HCT116 (cell line): ENCODE data around the gene GRK5. TPM values are rescaled to one million over a fixed set of nuclear protein-coding genes. Genes with fewer than 3 reads are reported as not detected.

Experiments
- ATAC-seq: fragments of 200-7000 bp; cut with Tn5 transposase; 2 replicates; pipeline ENCODE4 v1.9.1; 2020; ENCODE audit warnings: mild to moderate bottlenecking, moderate library complexity
- BruUV-seq: library from RNA; stranded (reverse); fragments of 400-500 nt; replicated peaks from 2 replicates; lab custom pipeline; 2021; lab: Mats Ljungman, UMichigan
- CTCF ChIA-PET: fragments of 300-600 bp; sonication (Branson Sonifier 250); formaldehyde crosslinking; loops from one replicate; lab custom pipeline; 2021; ENCODE audit warnings: antibody characterized with exemption; lab: Charles Lee
- POLR2A ChIA-PET: fragments of 300-600, 350-600 bp; sonication (Branson Sonifier 250); formaldehyde crosslinking; loops from one replicate; lab custom pipeline; 2021; ENCODE audit warnings: antibody characterized with exemption; lab: Charles Lee
- RAD21 ChIA-PET, 2 experiments: fragments of 300-600 bp; sonication (Branson Sonifier 250); formaldehyde crosslinking; loops; one replicate each; lab custom pipeline; 2023; ENCODE audit warnings: low total read pairs in 2 of 2; ENCODE audit not compliant: uncharacterized antibody in 2 of 2, unreplicated experiment in 2 of 2, low non-redundant PET in 1 of 2; lab: Charles Lee
- DNase-seq: peaks from one replicate; pipeline ENCODE4 v3.0.0-alpha.2; 2010; ENCODE audit warnings: low read depth, low spot score
- H2AFZ ChIP-seq: fragments of 200-600 bp; shearing (Covaris generic), sonication (generic); 2 replicates; pipeline ENCODE4 v1.6.1; 2017; ENCODE audit warnings: low read depth, mixed run types, mixed read lengths, antibody characterized with exemption, low read length; ENCODE audit not compliant: poor library complexity, severe bottlenecking
- H3K27ac ChIP-seq: 2 replicates; pipeline ENCODE4 v1.5.1; 2012; ENCODE audit warnings: low read depth, low read length
- H3K27me3 ChIP-seq: fragments of 200-600 bp; sonication (generic); 2 replicates; pipeline ENCODE4 v1.6.1; 2016; ENCODE audit warnings: mixed run types, low read length, mixed read lengths; ENCODE audit not compliant: insufficient read depth
- H3K36me3 ChIP-seq, 2 experiments: fragments of 200-500 bp in 1 of 2; fragments of 200-600 bp in 1 of 2; sonication (Bioruptor generic) in 1 of 2; sonication (generic) in 1 of 2; 2 replicates each; pipeline versions ENCODE4 v1.5.1 to v1.6.1; 2014 to 2016; ENCODE audit warnings: low read length in 2 of 2, inconsistent platforms in 1 of 2, mixed read lengths in 1 of 2, mixed run types in 1 of 2; ENCODE audit not compliant: insufficient read depth in 2 of 2, control insufficient read depth in 1 of 2
- H3K4me1 ChIP-seq, 2 experiments: fragments of 200-600 bp in 1 of 2; sonication (generic) in 1 of 2; 2 replicates each; pipeline versions ENCODE4 v1.5.1 to v1.6.1; 2012 to 2017; ENCODE audit warnings: low read length in 2 of 2, inconsistent platforms in 1 of 2, mild to moderate bottlenecking in 1 of 2, mixed read lengths in 1 of 2, mixed run types in 1 of 2, moderate library complexity in 1 of 2; ENCODE audit not compliant: insufficient read depth in 2 of 2, control insufficient read depth in 1 of 2
- H3K4me2 ChIP-seq: fragments of 200-600 bp; sonication (generic); 2 replicates; pipeline ENCODE4 v1.6.1; 2017; ENCODE audit warnings: mixed run types, low read length, mixed read lengths
- H3K4me3 ChIP-seq, 2 experiments: fragments of 200-600 bp in 1 of 2; sonication (generic) in 1 of 2; replicated peaks in 1 of 2; 2 replicates each; pipeline ENCODE4 v1.5.1; 2011 to 2016; ENCODE audit warnings: low read length in 2 of 2, control low read depth in 1 of 2, low read depth in 1 of 2, mild to moderate bottlenecking in 1 of 2, mixed read lengths in 1 of 2, mixed run types in 1 of 2
- H3K79me2 ChIP-seq: fragments of 200-600 bp; sonication (generic); 2 replicates; pipeline ENCODE4 v1.6.1; 2017; ENCODE audit warnings: mild to moderate bottlenecking, mixed run types, low read length, moderate library complexity, mixed read lengths; ENCODE audit not compliant: insufficient read depth
- H3K9ac ChIP-seq: fragments of 200-600 bp; sonication (generic); 2 replicates; pipeline ENCODE4 v1.6.1; 2016; ENCODE audit warnings: low read length, mixed read lengths
- H3K9me2 ChIP-seq: fragments of 200-600 bp; sonication (generic), shearing (Covaris generic); 2 replicates; pipeline ENCODE4 v1.6.1; 2017; ENCODE audit warnings: mixed run types, mild to moderate bottlenecking, moderate library complexity; ENCODE audit not compliant: insufficient read depth
- H3K9me3 ChIP-seq, 2 experiments: fragments of 200-500 bp in 1 of 2; fragments of 200-600 bp in 1 of 2; sonication (Bioruptor generic) in 1 of 2; sonication (generic) in 1 of 2; 2 replicates each; pipeline ENCODE4 v1.6.1; 2014 to 2017; ENCODE audit warnings: low read length in 2 of 2, mixed read lengths in 2 of 2, inconsistent platforms in 1 of 2, low read depth in 1 of 2, mild to moderate bottlenecking in 1 of 2, mixed run types in 1 of 2, moderate library complexity in 1 of 2; ENCODE audit not compliant: control insufficient read depth in 1 of 2, insufficient read depth in 1 of 2
- H4K20me1 ChIP-seq: fragments of 200-600 bp; sonication (generic), shearing (Covaris generic); 2 replicates; pipeline ENCODE4 v1.6.1; 2017; ENCODE audit warnings: mixed run types, mild to moderate bottlenecking, moderate library complexity; ENCODE audit not compliant: insufficient read depth
- ATF3 ChIP-seq: IDR thresholded peaks from 2 replicates; pipeline ENCODE4 v1.6.1; 2012
- CBX3 ChIP-seq: IDR thresholded peaks from 2 replicates; pipeline ENCODE4 v1.6.1; 2012; ENCODE audit warnings: low read depth
- CEBPB ChIP-seq: IDR thresholded peaks from 2 replicates; pipeline ENCODE4 v1.6.1; 2012; ENCODE audit warnings: low read depth
- EGR1 ChIP-seq: IDR thresholded peaks from 2 replicates; pipeline ENCODE4 v1.6.1; 2012; ENCODE audit warnings: low read depth
- ELF1 ChIP-seq: IDR thresholded peaks from 2 replicates; pipeline ENCODE4 v1.6.1; 2012; ENCODE audit warnings: low read depth, borderline replicate concordance
- EZH2 ChIP-seq: fragments of 200-600 bp; sonication (generic); IDR thresholded peaks from 2 replicates; pipeline ENCODE4 v1.6.1; 2017; ENCODE audit warnings: antibody characterized with exemption, mixed run types
- FOSL1 ChIP-seq: IDR thresholded peaks from 2 replicates; pipeline ENCODE4 v1.6.1; 2012; ENCODE audit warnings: low read depth
- POLR2AphosphoS5 ChIP-seq: IDR thresholded peaks from 2 replicates; pipeline ENCODE4 v1.6.1; 2011; ENCODE audit warnings: mild to moderate bottlenecking, low read depth, low read length, moderate library complexity
- RAD21 ChIP-seq: IDR thresholded peaks from 2 replicates; pipeline ENCODE4 v1.6.1; 2012; ENCODE audit warnings: low read depth, mild to moderate bottlenecking
- YY1 ChIP-seq: IDR thresholded peaks from 2 replicates; pipeline ENCODE4 v1.6.1; 2011; ENCODE audit warnings: low read length, low read depth, moderate library complexity, mild to moderate bottlenecking; ENCODE audit not compliant: insufficient replicate concordance; ENCODE audit errors: extremely low read depth
- ZNF274 ChIP-seq: fragments of 200-500 bp; sonication (Bioruptor generic); IDR thresholded peaks from 2 replicates; pipeline ENCODE4 v1.6.1; 2014; ENCODE audit warnings: mild to moderate bottlenecking, low read depth, low read length, inconsistent platforms
- intact Hi-C: fragments of 100-400 bp; cut with micrococcal nuclease; formaldehyde crosslinking; loops from 2 replicates; pipeline ENCODE4 v1.10.0; 2022
- total RNA-seq: library from RNA; stranded (reverse); gene quantifications from one replicate; pipeline ENCODE4 v1.2.1, GENCODE V29; 2021; ENCODE audit not compliant: unreplicated experiment
- TF ChIP-seq, protein P1 (sequence below), 3 experiments: fragments of 200-600 bp in 1 of 3; sonication (generic) in 1 of 3; IDR thresholded peaks in 2 of 3; conservative IDR thresholded peaks in 1 of 3; 2 replicates each; pipeline ENCODE4 v1.5.1; 2012 to 2017; ENCODE audit warnings: low read depth in 2 of 3, low read length in 2 of 3, antibody characterized with exemption in 1 of 3, borderline replicate concordance in 1 of 3, control low read depth in 1 of 3, mild to moderate bottlenecking in 1 of 3, mixed read lengths in 1 of 3, mixed run types in 1 of 3, moderate library complexity in 1 of 3; ENCODE audit not compliant: insufficient read depth in 1 of 3

GRK5 gene
- total RNA-seq, 1 experiment from 2014 or later, result 7.3 TPM

DNA sequence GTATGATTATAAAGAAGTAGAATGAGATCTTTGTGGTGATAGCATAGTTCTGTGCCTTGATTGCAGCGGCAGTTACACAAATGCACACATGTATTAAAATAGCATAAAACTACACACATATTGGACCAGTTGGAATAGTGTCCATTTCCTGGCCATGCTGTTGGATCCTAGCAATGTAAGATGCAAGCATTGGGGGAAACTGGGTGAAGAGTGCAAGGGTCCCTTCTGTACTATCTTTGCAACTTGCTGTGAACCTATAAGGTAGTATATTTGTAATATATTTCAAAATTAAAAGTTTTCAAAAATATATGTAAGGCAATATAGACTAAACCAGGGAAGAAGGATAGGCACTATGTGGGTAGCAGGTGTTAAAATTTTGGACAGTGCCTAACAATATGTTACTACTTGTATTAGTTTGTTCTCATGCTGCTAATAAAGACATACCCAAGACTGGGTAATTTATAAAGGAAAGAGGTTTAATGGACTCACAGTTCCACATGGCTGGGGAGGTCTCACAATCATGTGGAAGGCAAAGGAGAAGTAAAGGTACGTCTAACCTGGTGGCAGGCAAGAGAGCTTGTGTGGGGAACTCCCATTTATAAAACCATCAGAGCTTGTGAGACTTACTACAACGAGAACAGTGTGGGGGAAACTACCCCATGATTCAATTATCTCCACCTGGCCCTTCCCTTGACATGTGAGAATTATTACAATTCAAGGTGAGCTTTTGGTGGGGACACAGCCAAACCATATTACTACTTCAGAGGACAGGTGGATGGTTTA, 263.7 kb downstream of the GRK5 start:
- Histone ChIP-seq H3K9me2 (no peaks in the 10 kb centered on the region), H3K9me3 (no peaks in the 10 kb centered on the region), H4K20me1 (no peaks in the 10 kb centered on the region), H3K9ac (no peak overlapping the region), H3K27ac (no peak overlapping the region), H3K79me2 (no peaks in the 10 kb centered on the region), H3K4me3 (no peak overlapping the region), H3K4me1 (peaks cover 0 to 15% of the 10 kb centered on the region in 2 experiments; a peak in 1 of 4 replicates)
- ChIA-PET RAD21 (no interaction called here), CTCF (no interaction called here)
- no peak for DNase-seq
- BruUV-seq, result no TSS peak
- no peak for ATAC-seq
- TF ChIP-seq, protein P1, sequence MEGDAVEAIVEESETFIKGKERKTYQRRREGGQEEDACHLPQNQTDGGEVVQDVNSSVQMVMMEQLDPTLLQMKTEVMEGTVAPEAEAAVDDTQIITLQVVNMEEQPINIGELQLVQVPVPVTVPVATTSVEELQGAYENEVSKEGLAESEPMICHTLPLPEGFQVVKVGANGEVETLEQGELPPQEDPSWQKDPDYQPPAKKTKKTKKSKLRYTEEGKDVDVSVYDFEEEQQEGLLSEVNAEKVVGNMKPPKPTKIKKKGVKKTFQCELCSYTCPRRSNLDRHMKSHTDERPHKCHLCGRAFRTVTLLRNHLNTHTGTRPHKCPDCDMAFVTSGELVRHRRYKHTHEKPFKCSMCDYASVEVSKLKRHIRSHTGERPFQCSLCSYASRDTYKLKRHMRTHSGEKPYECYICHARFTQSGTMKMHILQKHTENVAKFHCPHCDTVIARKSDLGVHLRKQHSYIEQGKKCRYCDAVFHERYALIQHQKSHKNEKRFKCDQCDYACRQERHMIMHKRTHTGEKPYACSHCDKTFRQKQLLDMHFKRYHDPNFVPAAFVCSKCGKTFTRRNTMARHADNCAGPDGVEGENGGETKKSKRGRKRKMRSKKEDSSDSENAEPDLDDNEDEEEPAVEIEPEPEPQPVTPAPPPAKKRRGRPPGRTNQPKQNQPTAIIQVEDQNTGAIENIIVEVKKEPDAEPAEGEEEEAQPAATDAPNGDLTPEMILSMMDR (IDR thresholded peaks at IDR 0.05 in 2 of 3, conservative IDR thresholded peaks at IDR 0.05 in 1 of 3; ENCODE audit: borderline replicate concordance in 1 of 3, insufficient read depth in 1 of 3, low read depth in 2 of 3, low read length in 2 of 3), result no peak
- no peak for TF ChIP-seq EZH2
- no peak for TF ChIP-seq ATF3
- TF ChIP-seq ELF1, result no peak
- TF ChIP-seq, all 23 proteins: peak for 0
- H3K27me3 ChIP-seq, result peaks cover 4% of the 10 kb centered on the region; the same call in 1 of the 2 replicates
- H2AFZ ChIP-seq, result no peak overlapping the region
- H3K4me2 ChIP-seq, result no peak overlapping the region
- POLR2A ChIA-PET, result no interaction called here
- no peaks in the 10 kb centered on the region for H3K36me3 ChIP-seq
- intact Hi-C loops, result no loop called here

- H3K27ac ChIP-seq, result no peak overlapping the region
- RAD21 ChIA-PET, result no interaction called here
- no peak overlapping the region for H3K4me2 ChIP-seq
- H2AFZ ChIP-seq, result no peak overlapping the region
- peaks cover 0 to 6% of the 10 kb centered on the region in 2 experiments; a peak in 1 of 4 replicates for H3K4me1 ChIP-seq
- no peak overlapping the region for H3K9ac ChIP-seq
- no peaks in the 10 kb centered on the region for H4K20me1 ChIP-seq
- CTCF ChIA-PET, result no interaction called here
- POLR2A ChIA-PET, result no interaction called here
- no peaks in the 10 kb centered on the region for H3K9me2 ChIP-seq
- intact Hi-C loops, result no loop called here
- H3K27me3 ChIP-seq, result peaks cover 22% of the 10 kb centered on the region; the same call in 1 of the 2 replicates
- H3K4me3 ChIP-seq, result no peak overlapping the region
- no TSS peak for BruUV-seq
- no peaks in the 10 kb centered on the region for H3K79me2 ChIP-seq
- no peaks in the 10 kb centered on the region for H3K36me3 ChIP-seq
- no peaks in the 10 kb centered on the region for H3K9me3 ChIP-seq
- DNase-seq (no peak), ATAC-seq (no peak)
- TF ChIP-seq, protein P1 (IDR thresholded peaks at IDR 0.05 in 2 of 3, conservative IDR thresholded peaks at IDR 0.05 in 1 of 3; ENCODE audit: borderline replicate concordance in 1 of 3, insufficient read depth in 1 of 3, low read depth in 2 of 3, low read length in 2 of 3), result no peak
- TF ChIP-seq CEBPB (no peak), EGR1 (no peak), EZH2 (no peak), ZNF274 (no peak), RAD21 (no peak), CBX3 (no peak), POLR2AphosphoS5 (no peak), YY1 (no peak), FOSL1 (no peak), ELF1 (no peak)
Observed at GRCh38 chr10:119473771-119474170, 266.4 kb downstream of the GRK5 start.
